GM12878 (cell line): Measurements from ENCODE around the gene ADPRS. TPM values are rescaled to one million over a fixed set of nuclear protein-coding genes. Genes with fewer than 3 reads are reported as not detected.

Source experiments
- ATAC-seq: fragments of 200-7000 bp; cut with Tn5 transposase; 3 replicates; pipeline ENCODE4 v1.9.1; 2020; ENCODE audit warnings: mild to moderate bottlenecking, moderate library complexity
- BruUV-seq: library from RNA; stranded (reverse); fragments of 400-500 nt; replicated peaks from 2 replicates; lab custom pipeline; 2021; lab: Mats Ljungman, UMichigan
- CTCF ChIA-PET: fragments of 300-600 bp; sonication (Branson Sonifier 250); formaldehyde crosslinking; extraction: SDS; loops from one replicate; lab custom pipeline; 2021; ENCODE audit warnings: inconsistent platforms; lab: Yijun Ruan, JAX
- POLR2A ChIA-PET: fragments of 350-600 bp; formaldehyde crosslinking; extraction: SDS; loops from one replicate; lab custom pipeline; 2021; ENCODE audit warnings: inconsistent platforms; lab: Charles Lee
- RAD21 ChIA-PET: fragments of 300-600 bp; sonication (Branson Sonifier 250); formaldehyde crosslinking; loops from one replicate; lab custom pipeline; 2023; ENCODE audit warnings: antibody characterized with exemption; ENCODE audit not compliant: unreplicated experiment; lab: Charles Lee
- SMC1A ChIA-PET: fragments of 300-600 bp; sonication (Branson Sonifier 250); formaldehyde crosslinking; loops from one replicate; lab custom pipeline; 2023; ENCODE audit not compliant: unreplicated experiment, uncharacterized antibody; lab: Charles Lee
- DNase-seq: peaks from one replicate; pipeline ENCODE4 v3.0.0-alpha.2; 2011; ENCODE audit warnings: low read depth, low spot score
- FAIRE-seq: peaks from 3 replicates; lab custom pipeline; 2011; peaks lifted over from hg19 to GRCh38; lab: Jason Lieb, UNC
- H2AFZ ChIP-seq: 2 replicates; pipeline ENCODE4 v1.6.0; 2011; ENCODE audit warnings: low read depth, low read length, control low read depth; ENCODE audit not compliant: control insufficient read depth
- H3K27ac ChIP-seq: 2 replicates; pipeline ENCODE4 v1.5.1; 2011; ENCODE audit warnings: control low read depth; ENCODE audit not compliant: control insufficient read depth, insufficient read depth
- H3K27me3 ChIP-seq, 2 experiments: replicated peaks in 1 of 2; 2 replicates each; pipeline versions ENCODE4 v1.6.0 to v1.6.1; 2011; ENCODE audit warnings: low read length in 1 of 2; ENCODE audit not compliant: control insufficient read depth in 2 of 2, insufficient read depth in 2 of 2
- H3K36me3 ChIP-seq, 2 experiments: 2 replicates each; pipeline ENCODE4 v1.5.1; 2011; ENCODE audit warnings: low read length in 1 of 2; ENCODE audit not compliant: control insufficient read depth in 2 of 2, insufficient read depth in 2 of 2
- H3K4me1 ChIP-seq: 2 replicates; pipeline ENCODE4 v1.6.1; 2011; ENCODE audit warnings: mild to moderate bottlenecking, low read length, moderate library complexity, mixed read lengths; ENCODE audit not compliant: control insufficient read depth, insufficient read depth
- H3K4me2 ChIP-seq: 2 replicates; pipeline ENCODE4 v1.6.0; 2011; ENCODE audit warnings: control low read depth; ENCODE audit not compliant: control insufficient read depth, insufficient read depth
- H3K4me3 ChIP-seq: fragments of 200-600 bp; sonication (generic); 2 replicates; pipeline ENCODE4 v1.5.1; 2016
- H3K79me2 ChIP-seq: 2 replicates; pipeline ENCODE4 v1.6.0; 2011; ENCODE audit warnings: low read length; ENCODE audit not compliant: control insufficient read depth, insufficient read depth
- H3K9ac ChIP-seq: 2 replicates; pipeline ENCODE4 v1.8.0; 2011; ENCODE audit warnings: low read length, control low read depth, mixed read lengths; ENCODE audit not compliant: control insufficient read depth, insufficient read depth
- H3K9me3 ChIP-seq: replicated peaks from 3 replicates; pipeline ENCODE4 v1.5.1; 2011; ENCODE audit warnings: mild to moderate bottlenecking, low read length; ENCODE audit not compliant: control insufficient read depth, insufficient read depth
- H4K20me1 ChIP-seq: 2 replicates; pipeline ENCODE4 v1.6.0; 2011; ENCODE audit not compliant: control insufficient read depth, insufficient read depth
- CEBPB ChIP-seq, 2 experiments: fragments of 150-350 bp in 1 of 2; IDR thresholded peaks; 2 replicates each; pipeline ENCODE4 v1.6.1; 2012 to 2014; ENCODE audit warnings: low read depth in 2 of 2, low read length in 2 of 2, borderline replicate concordance in 1 of 2, inconsistent platforms in 1 of 2
- FOS ChIP-seq: IDR thresholded peaks from 3 replicates; pipeline ENCODE4 v1.6.1; 2011; ENCODE audit warnings: borderline replicate concordance; ENCODE audit not compliant: insufficient read length; ENCODE audit errors: extremely low read depth
- GATAD2B ChIP-seq: fragments of 450-650 bp; conservative IDR thresholded peaks from 2 replicates; pipeline ENCODE4 v1.6.1; 2017; ENCODE audit warnings: low read depth, mild to moderate bottlenecking, moderate library complexity
- HDAC6 ChIP-seq: fragments of 200-600 bp; sonication (generic); IDR thresholded peaks from one replicate; pipeline ENCODE4 v1.8.0; 2017; ENCODE audit warnings: antibody characterized with exemption; ENCODE audit not compliant: unreplicated experiment
- IKZF1 ChIP-seq: fragments of 450-650 bp; conservative IDR thresholded peaks from 2 replicates; pipeline ENCODE4 v1.6.1; 2017; ENCODE audit warnings: antibody characterized with exemption, mild to moderate bottlenecking
- NFIC ChIP-seq: IDR thresholded peaks from 2 replicates; pipeline ENCODE4 v1.6.1; 2012; ENCODE audit warnings: low read depth, mild to moderate bottlenecking, inconsistent platforms, low read length, moderate library complexity
- SMARCA5 ChIP-seq: fragments of 450-650 bp; IDR thresholded peaks from 2 replicates; pipeline ENCODE4 v1.6.1; 2017; ENCODE audit warnings: mild to moderate bottlenecking
- SP1 ChIP-seq: IDR thresholded peaks from one replicate; pipeline ENCODE4 v1.6.1; 2011; ENCODE audit warnings: low read depth, low read length
- SUPT20H ChIP-seq: IDR thresholded peaks from 2 replicates; pipeline ENCODE4 v1.6.1; 2011; ENCODE audit warnings: low read depth, mild to moderate bottlenecking, low read length, moderate library complexity, borderline replicate concordance; ENCODE audit not compliant: control insufficient read depth
- ZNF207 ChIP-seq: fragments of 450-650 bp; IDR thresholded peaks from 2 replicates; pipeline ENCODE4 v1.6.1; 2014; ENCODE audit warnings: antibody characterized with exemption, mild to moderate bottlenecking, borderline replicate concordance
- ZZZ3 ChIP-seq: IDR thresholded peaks from 2 replicates; pipeline ENCODE4 v1.6.1; 2011; ENCODE audit warnings: low read depth; ENCODE audit not compliant: control insufficient read depth, insufficient read length
- WGBS: methylation state at CpG from one replicate; pipeline ENCODE4 v1.1.6; 2016; ENCODE audit warnings: low lambda C conversion rate; ENCODE audit not compliant: insufficient replicate concordance, insufficient coverage; ENCODE audit errors: missing lambda C conversion rate; 5-methylcytosine and 5-hydroxymethylcytosine counted together
- in situ Hi-C: fragments of 300-500 bp; cut with MboI; formaldehyde crosslinking; loops from 9 replicates; pipeline ENCODE4 v1.14.3; 2018; ENCODE audit warnings: mixed read lengths
- intact Hi-C: fragments of 100-400 bp; cut with micrococcal nuclease; formaldehyde crosslinking; loops from one replicate; pipeline ENCODE4 v1.14.2; 2022; ENCODE audit not compliant: unreplicated experiment
- polyA plus RNA-seq, 11 experiments: library from polyadenylated mRNA; depleted of rRNA in 4 of 11; unstranded in 6 of 11; stranded (reverse) in 5 of 11; fragments of >200 nt; fragmentation: Nextera tagmentation in 4 of 11; fragmentation: Illumina TruSeq in 1 of 11; extraction: Ambion mirVana in 4 of 11; extraction: Trizol in 1 of 11; gene quantifications; 1 replicate in 1 of 11; 2 replicates in 10 of 11; pipeline versions ENCODE4 v1.2.1 to v1.2.3, GENCODE V29; 2011 to 2016; ENCODE audit warnings: inconsistent platforms in 2 of 11, missing spikeins in 2 of 11, low read depth in 1 of 11
- total RNA-seq, 4 experiments: library from RNA; depleted of rRNA in 3 of 4; stranded (reverse); fragments of >200 nt in 3 of 4; fragmentation: Illumina TruSeq in 1 of 4; extraction: Trizol in 1 of 4; gene quantifications; 2 replicates each; pipeline versions ENCODE4 v1.2.1 to v1.2.3, GENCODE V29; 2013 to 2021
- TF ChIP-seq, protein P1 (sequence below): fragments of 450-650 bp; conservative IDR thresholded peaks from 2 replicates; pipeline ENCODE4 v1.6.1; 2017; ENCODE audit warnings: mild to moderate bottlenecking, moderate library complexity
- TF ChIP-seq, protein P2 (sequence below): IDR thresholded peaks from 2 replicates; pipeline ENCODE4 v1.6.1; 2012; ENCODE audit warnings: low read depth, low read length, improper control_type of control experiment
- TF ChIP-seq, protein P3 (sequence below): IDR thresholded peaks from 2 replicates; pipeline ENCODE4 v1.6.1; 2012; ENCODE audit warnings: mild to moderate bottlenecking, low read depth, low read length

The ADPRS gene
- total and polyA plus RNA-seq, 10 of the 15 experiments (the other 5 are each of a cell fraction or from before 2014, with no cell fraction given): 7.6 to 57.6 (median 39.1) TPM

DNA sequence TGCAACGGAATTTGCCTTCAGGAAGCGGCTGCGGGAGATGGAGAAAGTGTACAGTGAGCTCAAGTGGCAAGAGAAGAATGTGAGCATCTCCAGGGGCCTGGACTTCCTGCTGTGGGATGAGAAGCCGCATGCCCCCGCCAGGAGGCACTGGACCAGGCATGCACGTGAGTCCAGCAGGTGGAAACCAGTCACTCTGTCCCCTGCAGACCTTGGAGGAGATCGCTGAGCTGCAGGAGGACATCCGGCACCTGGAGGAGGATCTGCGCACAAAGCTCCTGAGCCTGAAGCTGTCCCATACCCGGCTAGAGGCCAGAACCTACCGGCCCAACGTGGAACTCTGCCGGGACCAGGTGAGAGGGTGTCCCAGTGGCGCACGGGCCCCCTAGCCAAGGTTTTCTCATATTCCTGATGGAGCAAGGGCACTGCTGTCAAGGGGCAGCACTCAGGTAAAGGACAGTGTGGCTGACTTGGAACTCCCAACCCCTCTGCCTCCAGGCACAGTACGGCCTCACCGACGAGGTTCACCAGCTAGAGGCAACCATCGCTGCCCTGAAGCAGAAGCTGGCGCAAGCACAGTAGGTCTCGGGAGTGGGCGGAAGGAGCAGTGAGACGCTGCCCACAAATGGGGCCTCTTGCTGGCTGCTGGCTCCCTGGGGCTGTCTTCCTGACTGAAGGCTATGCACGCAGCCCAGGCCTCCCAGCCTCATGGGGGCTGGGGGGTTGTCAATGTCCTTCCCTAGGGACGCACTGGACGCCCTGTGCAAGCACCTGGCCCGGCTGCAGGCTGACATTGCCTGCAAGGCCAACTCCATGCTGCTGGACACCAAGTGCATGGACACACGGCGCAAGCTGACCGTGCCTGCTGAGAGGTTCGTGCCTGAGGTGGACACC is 1.2 kb upstream of the ADPRS start (continued):
- no peak for TF ChIP-seq NFIC

DNA sequence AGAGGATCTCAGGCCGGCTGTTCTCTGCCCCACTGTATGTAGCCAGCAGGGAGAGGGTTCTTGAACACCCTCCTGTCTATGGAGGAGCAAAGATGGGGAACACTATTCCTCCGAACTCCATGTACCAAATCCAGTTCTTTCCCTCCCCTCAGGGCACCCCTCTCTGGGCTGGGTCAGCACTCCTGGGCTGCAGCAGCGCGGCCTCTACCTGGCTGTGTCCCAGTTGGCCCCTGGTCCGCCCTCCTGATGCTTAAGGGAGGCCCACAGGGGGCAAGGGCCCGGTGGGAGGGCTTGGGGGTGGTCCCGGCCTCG is 471 bp upstream of the ADPRS start:
- Histone ChIP-seq H3K36me3 (peaks cover 9 to 15% of the 10 kb centered on the region in 2 experiments), H2AFZ (peak overlapping the region; percentile 88), H3K79me2 (peaks cover 20% of the 10 kb centered on the region), H3K9me3 (no peaks in the 10 kb centered on the region), H4K20me1 (no peaks in the 10 kb centered on the region), H3K4me2 (peak overlapping the region; percentile 78), H3K4me1 (no peaks in the 10 kb centered on the region; the same call in 1 of the 2 replicates), H3K27ac (peak overlapping the region; percentile 38), H3K4me3 (peak overlapping the region; percentile 70), H3K27me3 (no peaks in the 10 kb centered on the region; a peak in 1 of 4 replicates), H3K9ac (peak overlapping the region; percentile 57; the same call in 1 of the 2 replicates)
- DNase-seq (no peak), ATAC-seq (peak; percentile 39), FAIRE-seq (no peak)
- ChIA-PET CTCF (no interaction called here), POLR2A (interaction anchor here (1.1 kb wide), 1 partner anchor 136 kb away, joined by 3 read pairs; the partner anchor contains the start of gene THRAP3), SMC1A (no interaction called here), RAD21 (no interaction called here)
- intact Hi-C loops (loop anchor here (2.0 to 10.0 kb wide), 3 partner anchors 157 to 231 kb away; partner anchors contain the start of genes AGO1 and AGO3), in situ Hi-C loops (no loop called here)
- BruUV-seq: no TSS peak
- 23% methylated on average over 8 of the region's 8 CpGs for WGBS
- TF ChIP-seq, protein P1, sequence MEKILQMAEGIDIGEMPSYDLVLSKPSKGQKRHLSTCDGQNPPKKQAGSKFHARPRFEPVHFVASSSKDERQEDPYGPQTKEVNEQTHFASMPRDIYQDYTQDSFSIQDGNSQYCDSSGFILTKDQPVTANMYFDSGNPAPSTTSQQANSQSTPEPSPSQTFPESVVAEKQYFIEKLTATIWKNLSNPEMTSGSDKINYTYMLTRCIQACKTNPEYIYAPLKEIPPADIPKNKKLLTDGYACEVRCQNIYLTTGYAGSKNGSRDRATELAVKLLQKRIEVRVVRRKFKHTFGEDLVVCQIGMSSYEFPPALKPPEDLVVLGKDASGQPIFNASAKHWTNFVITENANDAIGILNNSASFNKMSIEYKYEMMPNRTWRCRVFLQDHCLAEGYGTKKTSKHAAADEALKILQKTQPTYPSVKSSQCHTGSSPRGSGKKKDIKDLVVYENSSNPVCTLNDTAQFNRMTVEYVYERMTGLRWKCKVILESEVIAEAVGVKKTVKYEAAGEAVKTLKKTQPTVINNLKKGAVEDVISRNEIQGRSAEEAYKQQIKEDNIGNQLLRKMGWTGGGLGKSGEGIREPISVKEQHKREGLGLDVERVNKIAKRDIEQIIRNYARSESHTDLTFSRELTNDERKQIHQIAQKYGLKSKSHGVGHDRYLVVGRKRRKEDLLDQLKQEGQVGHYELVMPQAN: no peak
- TF ChIP-seq, protein P2, sequence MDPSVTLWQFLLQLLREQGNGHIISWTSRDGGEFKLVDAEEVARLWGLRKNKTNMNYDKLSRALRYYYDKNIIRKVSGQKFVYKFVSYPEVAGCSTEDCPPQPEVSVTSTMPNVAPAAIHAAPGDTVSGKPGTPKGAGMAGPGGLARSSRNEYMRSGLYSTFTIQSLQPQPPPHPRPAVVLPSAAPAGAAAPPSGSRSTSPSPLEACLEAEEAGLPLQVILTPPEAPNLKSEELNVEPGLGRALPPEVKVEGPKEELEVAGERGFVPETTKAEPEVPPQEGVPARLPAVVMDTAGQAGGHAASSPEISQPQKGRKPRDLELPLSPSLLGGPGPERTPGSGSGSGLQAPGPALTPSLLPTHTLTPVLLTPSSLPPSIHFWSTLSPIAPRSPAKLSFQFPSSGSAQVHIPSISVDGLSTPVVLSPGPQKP: no peak
- TF ChIP-seq SUPT20H (no peak), GATAD2B (no peak), CEBPB (IDR thresholded peaks at IDR 0.05; ENCODE audit: borderline replicate concordance in 1 of 2, low read depth in 2 of 2, low read length in 2 of 2) (no peak), FOS (no peak), SP1 (no peak), IKZF1 (no peak), ZNF207 (no peak), ZZZ3 (no peak), SMARCA5 (no peak), HDAC6 (no peak)
- TF ChIP-seq, protein P3, sequence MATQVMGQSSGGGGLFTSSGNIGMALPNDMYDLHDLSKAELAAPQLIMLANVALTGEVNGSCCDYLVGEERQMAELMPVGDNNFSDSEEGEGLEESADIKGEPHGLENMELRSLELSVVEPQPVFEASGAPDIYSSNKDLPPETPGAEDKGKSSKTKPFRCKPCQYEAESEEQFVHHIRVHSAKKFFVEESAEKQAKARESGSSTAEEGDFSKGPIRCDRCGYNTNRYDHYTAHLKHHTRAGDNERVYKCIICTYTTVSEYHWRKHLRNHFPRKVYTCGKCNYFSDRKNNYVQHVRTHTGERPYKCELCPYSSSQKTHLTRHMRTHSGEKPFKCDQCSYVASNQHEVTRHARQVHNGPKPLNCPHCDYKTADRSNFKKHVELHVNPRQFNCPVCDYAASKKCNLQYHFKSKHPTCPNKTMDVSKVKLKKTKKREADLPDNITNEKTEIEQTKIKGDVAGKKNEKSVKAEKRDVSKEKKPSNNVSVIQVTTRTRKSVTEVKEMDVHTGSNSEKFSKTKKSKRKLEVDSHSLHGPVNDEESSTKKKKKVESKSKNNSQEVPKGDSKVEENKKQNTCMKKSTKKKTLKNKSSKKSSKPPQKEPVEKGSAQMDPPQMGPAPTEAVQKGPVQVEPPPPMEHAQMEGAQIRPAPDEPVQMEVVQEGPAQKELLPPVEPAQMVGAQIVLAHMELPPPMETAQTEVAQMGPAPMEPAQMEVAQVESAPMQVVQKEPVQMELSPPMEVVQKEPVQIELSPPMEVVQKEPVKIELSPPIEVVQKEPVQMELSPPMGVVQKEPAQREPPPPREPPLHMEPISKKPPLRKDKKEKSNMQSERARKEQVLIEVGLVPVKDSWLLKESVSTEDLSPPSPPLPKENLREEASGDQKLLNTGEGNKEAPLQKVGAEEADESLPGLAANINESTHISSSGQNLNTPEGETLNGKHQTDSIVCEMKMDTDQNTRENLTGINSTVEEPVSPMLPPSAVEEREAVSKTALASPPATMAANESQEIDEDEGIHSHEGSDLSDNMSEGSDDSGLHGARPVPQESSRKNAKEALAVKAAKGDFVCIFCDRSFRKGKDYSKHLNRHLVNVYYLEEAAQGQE: no peak
